Kidney epithelial cell (primary cell): Measurements from ENCODE around the gene ITSN1. TPM values are rescaled to one million over a fixed set of nuclear protein-coding genes. Genes with fewer than 3 reads are reported as not detected.

Experiments
- DNase-seq: peaks from one replicate; pipeline ENCODE4 v3.0.0-alpha.2; 2010; ENCODE audit warnings: low read depth
- H3K27me3 ChIP-seq: 2 replicates; pipeline ENCODE4 v1.6.0; 2011; ENCODE audit warnings: low read length; ENCODE audit not compliant: control insufficient read depth, insufficient read depth
- H3K36me3 ChIP-seq: 2 replicates; pipeline ENCODE4 v1.5.1; 2011; ENCODE audit warnings: low read length; ENCODE audit not compliant: control insufficient read depth, insufficient read depth
- H3K4me3 ChIP-seq: 2 replicates; pipeline ENCODE4 v1.5.1; 2011; ENCODE audit warnings: low read depth, mild to moderate bottlenecking, control low read depth, low read length
- total RNA-seq: library from RNA; depleted of rRNA; stranded (reverse); fragments of >200 nt; gene quantifications from 2 replicates; pipeline ENCODE4 v1.2.3, GENCODE V29; 2015
- TF ChIP-seq, protein P1 (sequence below): IDR thresholded peaks from 2 replicates; pipeline ENCODE4 v1.5.1; 2011; ENCODE audit warnings: mild to moderate bottlenecking, moderate library complexity, low read length, control low read depth, inconsistent platforms; ENCODE audit not compliant: insufficient read depth, poor library complexity, severe bottlenecking

The ITSN1 gene
- total RNA-seq, 1 donor from 2014 or later: 20.4 TPM

DNA sequence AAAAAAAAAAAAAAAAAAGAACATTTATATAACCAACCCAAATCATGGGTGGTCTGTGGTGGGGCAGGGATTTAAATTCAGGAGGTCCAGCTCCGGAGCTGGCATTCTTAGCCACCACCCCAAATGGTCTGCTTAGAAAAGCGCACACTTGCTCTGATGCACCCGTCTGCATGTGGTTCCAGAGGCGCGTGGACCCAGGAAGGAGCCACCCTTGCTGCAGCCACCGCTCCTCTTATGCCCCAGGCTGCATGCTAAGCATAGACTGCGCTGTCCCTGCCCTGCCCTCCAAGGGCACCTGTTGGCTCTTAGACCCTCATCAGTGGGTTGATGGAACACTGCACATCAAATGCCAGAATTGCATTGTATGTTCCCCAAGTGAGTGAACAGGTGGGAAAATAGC lies 231.9 kb downstream of the ITSN1 start:
- Histone ChIP-seq H3K36me3 (no peaks in the 10 kb centered on the region), H3K27me3 (no peaks in the 10 kb centered on the region), H3K4me3 (no peak overlapping the region)
- no peak for DNase-seq
- TF ChIP-seq, protein P1, sequence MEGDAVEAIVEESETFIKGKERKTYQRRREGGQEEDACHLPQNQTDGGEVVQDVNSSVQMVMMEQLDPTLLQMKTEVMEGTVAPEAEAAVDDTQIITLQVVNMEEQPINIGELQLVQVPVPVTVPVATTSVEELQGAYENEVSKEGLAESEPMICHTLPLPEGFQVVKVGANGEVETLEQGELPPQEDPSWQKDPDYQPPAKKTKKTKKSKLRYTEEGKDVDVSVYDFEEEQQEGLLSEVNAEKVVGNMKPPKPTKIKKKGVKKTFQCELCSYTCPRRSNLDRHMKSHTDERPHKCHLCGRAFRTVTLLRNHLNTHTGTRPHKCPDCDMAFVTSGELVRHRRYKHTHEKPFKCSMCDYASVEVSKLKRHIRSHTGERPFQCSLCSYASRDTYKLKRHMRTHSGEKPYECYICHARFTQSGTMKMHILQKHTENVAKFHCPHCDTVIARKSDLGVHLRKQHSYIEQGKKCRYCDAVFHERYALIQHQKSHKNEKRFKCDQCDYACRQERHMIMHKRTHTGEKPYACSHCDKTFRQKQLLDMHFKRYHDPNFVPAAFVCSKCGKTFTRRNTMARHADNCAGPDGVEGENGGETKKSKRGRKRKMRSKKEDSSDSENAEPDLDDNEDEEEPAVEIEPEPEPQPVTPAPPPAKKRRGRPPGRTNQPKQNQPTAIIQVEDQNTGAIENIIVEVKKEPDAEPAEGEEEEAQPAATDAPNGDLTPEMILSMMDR: no peak

GRCh38 chr21:33875026-33875695 lies 232.9 kb downstream of the ITSN1 start:
- Histone ChIP-seq H3K4me3 (no peak overlapping the region), H3K36me3 (no peaks in the 10 kb centered on the region), H3K27me3 (no peaks in the 10 kb centered on the region)
- DNase-seq: no peak
- TF ChIP-seq, protein P1: no peak

- Histone ChIP-seq H3K4me3 (no peak overlapping the region), H3K27me3 (no peaks in the 10 kb centered on the region), H3K36me3 (no peaks in the 10 kb centered on the region)
- TF ChIP-seq, protein P1: no peak
- DNase-seq: no peak
Measured at GRCh38 chr21:33878824-33879223, 236.5 kb downstream of the ITSN1 start.

- no peak overlapping the region for H3K4me3 ChIP-seq
- TF ChIP-seq, protein P1: no peak
- no peak for DNase-seq
- H3K27me3 ChIP-seq: no peaks in the 10 kb centered on the region
- H3K36me3 ChIP-seq: no peaks in the 10 kb centered on the region
Measured at GRCh38 chr21:33880626-33881025, 238.3 kb downstream of the ITSN1 start.

DNA sequence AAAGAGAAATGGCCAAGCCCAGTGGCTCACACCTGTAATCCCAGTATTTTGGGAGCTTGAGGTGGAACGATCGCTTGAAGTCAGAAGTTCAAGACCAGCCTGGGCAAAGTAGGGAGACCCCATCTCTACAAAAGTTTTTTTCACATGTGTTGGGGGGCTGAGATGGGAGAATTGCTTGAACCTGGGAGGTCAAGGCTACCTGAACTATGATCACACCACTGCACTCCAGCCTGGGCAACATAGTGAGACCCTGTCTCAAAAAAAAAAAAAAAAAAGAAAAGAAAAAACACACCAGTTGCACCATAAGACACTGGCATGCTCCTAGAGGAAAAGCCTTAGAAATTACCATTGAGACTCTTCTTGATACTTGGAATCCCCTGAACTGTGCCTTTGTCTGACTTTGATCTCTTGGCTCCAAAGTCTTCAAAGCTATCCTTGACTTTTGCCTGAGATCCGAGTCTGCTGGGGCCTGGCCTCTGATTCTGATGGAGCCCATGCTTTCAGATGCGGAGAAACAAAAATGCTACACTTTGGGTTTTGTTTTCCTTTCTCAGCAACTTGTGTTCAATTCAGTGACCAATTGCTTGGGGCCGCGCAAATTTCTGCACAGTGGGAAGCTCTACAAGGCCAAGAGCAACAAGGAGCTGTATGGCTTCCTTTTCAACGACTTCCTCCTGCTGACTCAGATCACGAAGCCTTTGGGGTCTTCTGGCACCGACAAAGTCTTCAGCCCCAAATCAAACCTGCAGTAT lies 239.6 kb downstream of the ITSN1 start:
- H3K27me3 ChIP-seq: no peaks in the 10 kb centered on the region
- no peaks in the 10 kb centered on the region for H3K36me3 ChIP-seq
- DNase-seq: no peak
- H3K4me3 ChIP-seq: no peak overlapping the region
- TF ChIP-seq, protein P1: no peak
